GM18511 (cell line): Measurements from ENCODE around the gene PROCA1.
"Not testable (repeated sequence)": the region's sequence is repeated elsewhere in the genome, so short reads cannot be mapped to it uniquely, and the experiment has no call there.

ENCODE experiments used
- ATAC-seq: cut with Tn5 transposase; IDR thresholded peaks from one replicate; pipeline ENCODE4 v1.9.1; 2021; ENCODE audit warnings: mild to moderate bottlenecking, moderate library complexity; ENCODE audit not compliant: unreplicated experiment

The PROCA1 gene

GRCh38 chr17:28744104-28744971 lies 32.6 kb upstream of the PROCA1 start:
- peak; percentile 17 for ATAC-seq

- peak; percentile 65 for ATAC-seq
These were observed 31.8 kb upstream of the PROCA1 start, which contains the start of gene TRAF4 for GRCh38 chr17:28743243-28744103. Gene TRAF4, plus strand, starts transcription at chr17:28744011. Its CDS starts 102 bp downstream, at chr17:28744113.

- no peak for ATAC-seq
These were observed 30.0 kb upstream of the PROCA1 start for GRCh38 chr17:28741358-28742349.

- ATAC-seq = no peak
These were observed 29.0 kb upstream of the PROCA1 start for GRCh38 chr17:28740406-28741357.

- no peak for ATAC-seq
These were observed 27.1 kb upstream of the PROCA1 start for GRCh38 chr17:28738680-28739384.

- peak; percentile 71 for ATAC-seq
These were observed 26.3 kb upstream of the PROCA1 start for GRCh38 chr17:28737770-28738679.

- no peak for ATAC-seq
These were observed 25.6 kb upstream of the PROCA1 start for GRCh38 chr17:28737316-28737715.

GRCh38 chr17:28735913-28736769 lies 24.5 kb upstream of the PROCA1 start:
- ATAC-seq = not testable (repeated sequence)

GRCh38 chr17:28735242-28735722 lies 23.6 kb upstream of the PROCA1 start:
- no peak for ATAC-seq

GRCh38 chr17:28734712-28735241 lies 23.1 kb upstream of the PROCA1 start:
- ATAC-seq = no peak

GRCh38 chr17:28733346-28733745 lies 21.7 kb upstream of the PROCA1 start:
- no peak for ATAC-seq

GRCh38 chr17:28729950-28730330 lies 18.3 kb upstream of the PROCA1 start:
- ATAC-seq = no peak

- ATAC-seq = peak; percentile 38
These were observed 16.9 kb upstream of the PROCA1 start, which contains the start of gene NEK8 for GRCh38 chr17:28728364-28729200. Gene NEK8, plus strand, starts transcription at chr17:28728788. Its CDS starts 26 bp downstream, at chr17:28728814.

- peak; percentile 50 for ATAC-seq
These were observed 15.2 kb upstream of the PROCA1 start for GRCh38 chr17:28726627-28727491.
